ENCODE measurements around the gene CD38.

DNA sequence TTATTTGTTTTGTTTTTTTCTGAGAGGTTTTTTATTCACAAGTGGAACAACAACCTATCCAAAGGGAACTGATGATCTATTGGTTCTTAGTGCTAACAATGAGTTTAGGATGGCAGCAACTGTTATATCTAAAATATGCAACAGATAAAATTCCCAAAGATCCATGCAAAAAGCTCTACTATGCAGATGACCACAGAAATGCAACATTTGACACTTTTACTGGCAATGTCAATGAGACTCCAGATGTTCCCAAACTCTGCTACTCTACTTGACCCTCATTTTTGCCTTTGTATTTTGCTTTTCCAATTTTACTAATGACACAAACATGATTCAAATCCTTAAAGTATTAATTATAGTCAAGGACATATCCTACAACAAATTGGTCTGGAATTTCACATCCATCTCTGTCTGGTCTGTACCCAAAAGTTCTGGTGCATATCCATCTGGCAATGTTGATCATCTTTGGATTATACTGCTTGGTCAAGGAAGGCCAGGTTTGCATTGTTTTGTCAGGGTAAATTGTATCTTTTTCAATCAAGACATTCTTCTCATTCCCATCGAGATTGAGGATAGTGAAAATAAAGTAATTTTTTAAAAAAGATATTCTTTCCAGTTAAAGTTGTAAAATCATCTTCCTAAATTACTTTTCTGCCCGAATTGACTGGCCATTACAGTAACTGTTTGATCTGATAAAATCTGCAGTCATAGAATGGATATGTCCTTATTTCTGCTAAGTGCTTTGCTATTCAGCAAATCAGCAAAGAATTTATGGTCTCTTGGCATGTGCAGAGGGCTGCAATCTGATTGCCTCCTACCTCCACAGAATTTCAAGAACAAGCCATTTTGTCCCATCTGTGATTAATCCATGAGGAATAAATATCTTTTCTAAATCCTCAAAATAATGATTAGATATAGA is 86.8 kb downstream of the CD38 start:
- TF ChIP-seq, protein P1, sequence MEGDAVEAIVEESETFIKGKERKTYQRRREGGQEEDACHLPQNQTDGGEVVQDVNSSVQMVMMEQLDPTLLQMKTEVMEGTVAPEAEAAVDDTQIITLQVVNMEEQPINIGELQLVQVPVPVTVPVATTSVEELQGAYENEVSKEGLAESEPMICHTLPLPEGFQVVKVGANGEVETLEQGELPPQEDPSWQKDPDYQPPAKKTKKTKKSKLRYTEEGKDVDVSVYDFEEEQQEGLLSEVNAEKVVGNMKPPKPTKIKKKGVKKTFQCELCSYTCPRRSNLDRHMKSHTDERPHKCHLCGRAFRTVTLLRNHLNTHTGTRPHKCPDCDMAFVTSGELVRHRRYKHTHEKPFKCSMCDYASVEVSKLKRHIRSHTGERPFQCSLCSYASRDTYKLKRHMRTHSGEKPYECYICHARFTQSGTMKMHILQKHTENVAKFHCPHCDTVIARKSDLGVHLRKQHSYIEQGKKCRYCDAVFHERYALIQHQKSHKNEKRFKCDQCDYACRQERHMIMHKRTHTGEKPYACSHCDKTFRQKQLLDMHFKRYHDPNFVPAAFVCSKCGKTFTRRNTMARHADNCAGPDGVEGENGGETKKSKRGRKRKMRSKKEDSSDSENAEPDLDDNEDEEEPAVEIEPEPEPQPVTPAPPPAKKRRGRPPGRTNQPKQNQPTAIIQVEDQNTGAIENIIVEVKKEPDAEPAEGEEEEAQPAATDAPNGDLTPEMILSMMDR (IDR thresholded peaks at IDR 0.05), result no peak
- no peak for TF ChIP-seq POLR2A (IDR thresholded peaks at IDR 0.05)
